CD4-positive, alpha-beta T cell treated with Interleukin-17A for 1 hour (primary cell): ENCODE results near the gene ODF2L.

Experiments used
- DNase-seq: peaks from one replicate; pipeline ENCODE4 v3.0.0-alpha.2; 2020

Gene ODF2L

DNA sequence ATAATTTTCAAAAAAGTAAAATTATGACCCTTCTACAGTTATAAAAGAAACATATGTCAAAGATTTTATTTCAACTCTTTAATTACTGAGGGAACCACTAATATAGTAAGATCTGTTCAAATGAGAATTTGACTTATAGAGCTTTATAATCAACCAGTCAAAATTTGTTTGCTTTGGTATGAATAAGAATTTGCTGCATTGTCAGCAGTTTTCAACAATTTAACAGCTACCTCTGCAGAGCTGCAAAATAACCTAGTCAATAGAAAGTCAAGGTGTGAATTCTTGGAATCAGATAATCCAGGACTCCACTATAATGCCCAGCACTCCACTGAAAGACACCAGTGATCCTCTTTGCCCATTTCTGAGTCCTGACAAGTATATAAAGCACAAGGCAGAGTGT lies 78.2 kb downstream of the ODF2L start:
- DNase-seq = no peak

DNA sequence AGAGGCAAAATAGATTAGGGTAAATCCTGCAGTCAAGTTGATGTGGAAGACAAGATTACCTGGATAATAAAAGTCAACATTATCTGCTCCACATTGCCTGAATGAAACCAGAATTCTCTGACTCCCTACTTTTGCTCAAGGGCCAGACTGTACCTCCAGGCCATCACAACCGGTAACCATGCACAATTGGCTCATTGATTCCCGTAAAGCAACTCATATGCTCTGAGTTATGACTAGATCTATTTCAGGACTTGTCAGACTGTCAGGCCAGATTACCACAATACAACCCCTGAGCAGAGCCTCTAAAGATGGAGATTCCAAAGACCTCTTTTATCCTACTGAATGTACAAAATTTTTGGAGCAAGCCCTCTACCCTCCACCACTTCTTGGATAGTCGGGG lies 90.4 kb downstream of the ODF2L start:
- no peak for DNase-seq

DNA sequence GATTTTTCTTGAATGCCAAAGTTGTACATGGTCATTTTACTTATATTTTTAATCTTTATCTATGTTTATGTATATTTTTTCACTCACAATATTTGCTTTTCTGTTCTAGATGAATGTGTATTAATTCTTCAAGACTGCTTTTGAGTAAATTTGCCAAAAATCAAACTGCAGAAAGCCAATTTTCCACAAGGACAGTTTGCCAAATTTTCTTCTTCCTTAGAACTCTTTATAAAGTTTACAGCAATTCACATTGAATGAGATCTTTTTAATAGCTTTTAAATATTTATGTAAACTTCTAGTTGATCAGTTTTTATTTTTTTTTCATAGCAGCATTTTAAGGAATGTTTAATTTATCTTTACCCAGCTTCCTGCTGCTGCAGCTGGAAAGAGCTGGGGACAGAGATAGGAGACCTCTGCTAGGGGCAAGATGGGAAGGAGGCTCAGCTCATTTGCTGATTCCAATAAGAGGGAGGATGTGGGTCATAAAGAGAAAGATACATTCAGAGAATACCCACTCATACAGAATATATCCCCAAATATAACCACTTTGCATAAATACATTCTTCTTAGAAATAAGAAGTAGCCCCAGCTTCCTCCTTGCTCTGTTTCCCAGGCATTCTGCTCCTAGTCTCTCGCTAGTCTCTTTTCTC lies 93.0 kb downstream of the ODF2L start:
- no peak for DNase-seq
